ENCODE data around the gene ZNF883. TPM values are rescaled to one million over a fixed set of nuclear protein-coding genes. Genes with fewer than 3 reads are reported as not detected.

The ZNF883 gene
- total and polyA plus RNA-seq, 2 donors (not counting 3 experiments of a cell fraction or from before 2014, with no cell fraction given), result 0.15 TPM; not detected in 1

DNA sequence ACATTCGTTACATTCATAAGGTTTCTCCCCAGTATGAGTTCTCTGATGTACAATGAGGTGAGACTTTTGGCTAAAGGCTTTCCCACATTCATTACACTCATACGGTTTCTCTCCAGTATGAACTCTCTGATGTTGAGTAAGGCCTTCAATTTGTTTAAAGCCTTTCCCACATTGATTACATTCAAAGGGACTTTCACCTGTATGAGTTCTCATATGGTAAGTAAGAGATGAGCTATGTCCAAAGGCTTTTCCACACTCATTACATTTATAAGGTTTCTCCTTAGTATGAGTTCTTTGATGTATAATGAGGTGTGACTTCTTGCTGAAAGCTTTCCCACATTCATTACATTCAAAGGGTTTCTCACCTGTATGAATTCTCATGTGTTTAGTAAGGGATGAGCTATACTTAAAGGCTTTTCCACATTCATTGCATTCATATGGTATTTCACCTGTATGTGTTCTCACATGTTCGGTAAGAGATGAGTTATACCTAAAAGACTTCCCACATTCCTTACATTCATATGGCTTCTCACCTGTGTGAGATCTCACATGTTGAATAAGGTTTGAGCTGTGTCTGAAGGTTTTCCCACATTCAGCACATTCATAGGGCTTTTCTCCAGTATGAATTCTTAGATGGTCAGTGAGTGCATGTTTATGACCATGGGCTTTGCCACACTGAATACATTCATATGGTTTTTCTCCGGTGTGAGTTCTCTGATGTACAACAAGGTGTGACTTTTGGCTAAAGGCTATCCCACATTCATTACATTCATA lies 31.1 kb upstream of the ZNF883 start:
- no peak overlapping the region for H3K27ac ChIP-seq (ENCODE audit: insufficient read depth, low read depth, low read length)
- CTCF ChIA-PET, result interaction anchor here (1.6 kb wide), 1 partner anchor 9 kb away, joined by 5 read pairs; no protein-coding TSS in a partner anchor
- H3K4me1 ChIP-seq (ENCODE audit: control insufficient read depth, extremely low read depth, insufficient read depth, low read length), result no peaks in the 10 kb centered on the region
- no peak overlapping the region for H3K4me2 ChIP-seq (ENCODE audit: insufficient read depth, low read length)
- no peak overlapping the region for H3K9ac ChIP-seq (replicated peaks; ENCODE audit: extremely low read depth, insufficient read depth, low read length)
- H3K36me3 ChIP-seq (ENCODE audit: control insufficient read depth in 2 of 2, extremely low read depth in 1 of 2, insufficient read depth in 2 of 2, low read length in 2 of 2), result no peaks in the 10 kb centered on the region
- dilution Hi-C loops (cut with MboI; ENCODE audit: extremely low pct_ligation_motif_present, low sequenced_read_pairs), result no loop called here
- H2AFZ ChIP-seq (ENCODE audit: low read depth, low read length), result no peak overlapping the region
- no peak for FAIRE-seq
- H3K79me2 ChIP-seq (ENCODE audit: control insufficient read depth, insufficient read depth, low read length), result no peaks in the 10 kb centered on the region
- peaks cover 13% of the 10 kb centered on the region for H3K9me3 ChIP-seq (replicated peaks; ENCODE audit: control insufficient read depth, insufficient read depth, low read length)
- DNase-seq (ENCODE audit: low read depth, low spot score), result no peak
- H3K4me3 ChIP-seq (replicated peaks in 1 of 3; ENCODE audit: insufficient read depth in 1 of 3, low read depth in 1 of 3, low read length in 3 of 3), result no peak overlapping the region
- no peaks in the 10 kb centered on the region for H4K20me1 ChIP-seq (replicated peaks; ENCODE audit: control insufficient read depth, extremely low read depth, insufficient read depth, low read length)
- POLR2A ChIA-PET, result interaction anchor here (0.6 kb wide), 1 partner anchor 971 kb away, joined by 6 read pairs; no protein-coding TSS in a partner anchor
- H3K9me1 ChIP-seq (replicated peaks; ENCODE audit: control insufficient read depth, extremely low read depth, insufficient read depth, low read length), result no peaks in the 10 kb centered on the region
- no peak for TF ChIP-seq EZH2 (IDR thresholded peaks at IDR 0.05; ENCODE audit: borderline replicate concordance, low read depth, low read length, severe bottlenecking)
- no peak for TF ChIP-seq JUN (IDR thresholded peaks at IDR 0.05; ENCODE audit: borderline replicate concordance, insufficient read depth, insufficient read length, low read depth)
- TF ChIP-seq FOS (IDR thresholded peaks at IDR 0.05; ENCODE audit: borderline replicate concordance, insufficient read depth, low read length), result no peak
- TF ChIP-seq GATA2 (IDR thresholded peaks at IDR 0.05; ENCODE audit: insufficient read depth, insufficient read length, low read depth, low read length), result no peak
- no peak for TF ChIP-seq POLR2A (IDR thresholded peaks at IDR 0.05; ENCODE audit: low read depth, low read length)
- TF ChIP-seq, protein P1, sequence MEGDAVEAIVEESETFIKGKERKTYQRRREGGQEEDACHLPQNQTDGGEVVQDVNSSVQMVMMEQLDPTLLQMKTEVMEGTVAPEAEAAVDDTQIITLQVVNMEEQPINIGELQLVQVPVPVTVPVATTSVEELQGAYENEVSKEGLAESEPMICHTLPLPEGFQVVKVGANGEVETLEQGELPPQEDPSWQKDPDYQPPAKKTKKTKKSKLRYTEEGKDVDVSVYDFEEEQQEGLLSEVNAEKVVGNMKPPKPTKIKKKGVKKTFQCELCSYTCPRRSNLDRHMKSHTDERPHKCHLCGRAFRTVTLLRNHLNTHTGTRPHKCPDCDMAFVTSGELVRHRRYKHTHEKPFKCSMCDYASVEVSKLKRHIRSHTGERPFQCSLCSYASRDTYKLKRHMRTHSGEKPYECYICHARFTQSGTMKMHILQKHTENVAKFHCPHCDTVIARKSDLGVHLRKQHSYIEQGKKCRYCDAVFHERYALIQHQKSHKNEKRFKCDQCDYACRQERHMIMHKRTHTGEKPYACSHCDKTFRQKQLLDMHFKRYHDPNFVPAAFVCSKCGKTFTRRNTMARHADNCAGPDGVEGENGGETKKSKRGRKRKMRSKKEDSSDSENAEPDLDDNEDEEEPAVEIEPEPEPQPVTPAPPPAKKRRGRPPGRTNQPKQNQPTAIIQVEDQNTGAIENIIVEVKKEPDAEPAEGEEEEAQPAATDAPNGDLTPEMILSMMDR (IDR thresholded peaks at IDR 0.05; ENCODE audit: extremely low read depth in 1 of 2, insufficient read depth in 1 of 2, low read depth in 1 of 2, low read length in 2 of 2), result no peak
- TF ChIP-seq, protein P2, sequence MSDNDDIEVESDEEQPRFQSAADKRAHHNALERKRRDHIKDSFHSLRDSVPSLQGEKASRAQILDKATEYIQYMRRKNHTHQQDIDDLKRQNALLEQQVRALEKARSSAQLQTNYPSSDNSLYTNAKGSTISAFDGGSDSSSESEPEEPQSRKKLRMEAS (IDR thresholded peaks at IDR 0.05; ENCODE audit: insufficient read depth, insufficient read length), result no peak
- TF ChIP-seq POLR2AphosphoS5 (IDR thresholded peaks at IDR 0.05; ENCODE audit: insufficient read depth, low read depth, low read length), result no peak
- no peak for TF ChIP-seq MYC (IDR thresholded peaks at IDR 0.05; ENCODE audit: low read depth, low read length)
- intact Hi-C loops (cut with micrococcal nuclease), result loop anchor here (10.0 kb wide), 1 partner anchor 48 kb away; no protein-coding TSS in a partner anchor
- H3K27me3 ChIP-seq (ENCODE audit: control insufficient read depth in 2 of 2, insufficient read depth in 2 of 2, low read length in 2 of 2), result no peaks in the 10 kb centered on the region
- BruUV-seq (replicated peaks), result no TSS peak

All from endothelial cell of umbilical vein (primary cell).